Activated naive CD4-positive, alpha-beta T cell treated with anti-CD3 and anti-CD28 coated beads for 36 hours (primary cell): ENCODE data around the gene SYCE1. TPM values are rescaled to one million over a fixed set of nuclear protein-coding genes. Genes with fewer than 3 reads are reported as not detected.
"Not testable (repeated sequence)": the region's sequence is repeated elsewhere in the genome, so short reads cannot be mapped to it uniquely, and the experiment has no call there.

Experiments used
- CTCF ChIA-PET: fragments of 350-600 bp; sonication (Branson Sonifier 250); formaldehyde crosslinking; loops from one replicate; lab custom pipeline; 2021; ENCODE audit warnings: antibody characterized with exemption; lab: Charles Lee
- DNase-seq: peaks from one replicate; pipeline ENCODE4 v3.0.0-alpha.2; 2020
- H3K27ac Mint-ChIP-seq: one replicate; pipeline ENCODE4 v1.8.0; 2021; ENCODE audit warnings: mild to moderate bottlenecking, mixed read lengths
- H3K27me3 Mint-ChIP-seq: one replicate; pipeline ENCODE4 v1.8.0; 2021; ENCODE audit warnings: low read depth, mixed read lengths
- H3K36me3 Mint-ChIP-seq: one replicate; pipeline ENCODE4 v1.8.0; 2021; ENCODE audit warnings: low read depth, mixed read lengths
- H3K4me1 Mint-ChIP-seq: one replicate; pipeline ENCODE4 v1.8.0; 2021; ENCODE audit warnings: low read depth, mixed read lengths
- H3K4me3 Mint-ChIP-seq: one replicate; pipeline ENCODE4 v1.8.0; 2021; ENCODE audit warnings: mild to moderate bottlenecking, moderate library complexity, mixed read lengths
- H3K9me3 Mint-ChIP-seq: one replicate; pipeline ENCODE4 v1.8.0; 2021; ENCODE audit warnings: mixed read lengths
- intact Hi-C: fragments of 100-400 bp; cut with micrococcal nuclease; formaldehyde crosslinking; loops from one replicate; pipeline ENCODE4 v1.15.1; 2023
- total RNA-seq, 2 experiments: library from RNA; stranded (reverse); gene quantifications; one replicate each; pipeline ENCODE4 v1.2.3, GENCODE V29; 2021

SYCE1 gene
- total RNA-seq, 2 experiments from 2014 or later = 0.17 TPM; not detected in 1

- H3K4me3 Mint-ChIP-seq = no peak within 1 kb of the TSS
- DNase-seq = no peak
- H3K36me3 Mint-ChIP-seq = no peaks in the 10 kb centered on the region
- H3K9me3 Mint-ChIP-seq = peaks cover 9% of the 10 kb centered on the region
- H3K4me1 Mint-ChIP-seq = peaks cover 18% of the 10 kb centered on the region
- intact Hi-C loops = no loop called here
- H3K27me3 Mint-ChIP-seq = peaks cover 44% of the 10 kb centered on the region
- no peak within 1 kb of the TSS for H3K27ac Mint-ChIP-seq
- CTCF ChIA-PET = no interaction called here
These were observed 38.3 kb downstream of the SYCE1 start, which contains the start of gene CYP2E1 for GRCh38 chr10:133526957-133527588. Gene CYP2E1 (plus strand): TSS chr10:133527363. CDS start chr10:133527396, 33 bp downstream.

DNA sequence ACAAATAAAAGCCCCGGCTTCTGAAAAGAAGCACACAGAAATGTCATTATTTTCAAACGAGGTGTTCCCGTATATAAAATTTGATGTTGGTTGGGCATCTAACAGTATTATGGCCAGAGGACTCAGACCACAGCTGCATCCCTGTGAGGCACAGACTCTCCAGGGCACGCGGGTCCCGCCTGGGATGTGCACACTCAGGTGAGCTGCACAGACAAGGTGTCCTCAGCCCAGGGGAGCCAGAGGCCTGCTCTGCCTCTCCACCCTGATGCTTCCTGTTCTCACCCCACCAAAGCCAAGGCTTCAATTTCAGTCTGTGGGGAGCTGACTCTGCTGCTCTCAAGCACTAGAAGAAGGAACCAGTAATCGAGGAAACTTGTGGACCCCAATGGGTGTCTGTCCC lies 39.9 kb downstream of the SYCE1 start:
- CTCF ChIA-PET = no interaction called here
- H3K4me3 Mint-ChIP-seq = no peak overlapping the region
- H3K27me3 Mint-ChIP-seq = peaks cover 35% of the 10 kb centered on the region
- H3K27ac Mint-ChIP-seq = no peak overlapping the region
- peaks cover 23% of the 10 kb centered on the region for H3K4me1 Mint-ChIP-seq
- no peak for DNase-seq
- no peaks in the 10 kb centered on the region for H3K36me3 Mint-ChIP-seq
- intact Hi-C loops = no loop called here
- H3K9me3 Mint-ChIP-seq = peaks cover 9% of the 10 kb centered on the region

DNA sequence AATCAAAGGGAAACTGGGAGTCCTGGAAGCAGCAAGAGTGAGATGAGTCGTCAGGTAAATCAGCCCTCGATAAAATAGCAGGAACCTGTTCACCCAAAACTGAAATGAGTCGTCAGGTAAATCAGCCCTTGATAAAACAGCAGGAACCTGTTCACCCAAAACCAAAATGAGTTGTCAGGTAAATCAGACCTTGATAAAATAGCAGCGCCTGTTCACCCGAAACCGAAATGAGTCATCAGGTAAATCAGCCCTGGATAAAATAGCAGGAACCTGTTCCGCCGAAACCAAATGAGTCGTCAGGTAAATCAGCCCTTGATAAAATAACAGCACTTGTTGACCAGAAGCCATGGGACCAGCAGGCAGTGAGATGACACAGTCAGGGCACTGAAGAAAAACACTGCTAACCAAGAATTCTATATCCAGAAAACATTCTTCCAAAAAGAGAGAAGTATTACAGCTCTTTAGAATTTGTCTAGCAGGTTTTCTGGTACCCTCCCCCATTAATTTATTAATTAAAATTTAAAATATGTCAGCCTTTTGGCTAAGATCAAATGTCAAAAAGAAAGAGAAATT lies 41.7 kb downstream of the SYCE1 start:
- H3K4me3 Mint-ChIP-seq = no peak overlapping the region
- intact Hi-C loops = no loop called here
- H3K27me3 Mint-ChIP-seq = peaks cover 19% of the 10 kb centered on the region
- no peak overlapping the region for H3K27ac Mint-ChIP-seq
- H3K36me3 Mint-ChIP-seq = no peaks in the 10 kb centered on the region
- peaks cover 9% of the 10 kb centered on the region for H3K4me1 Mint-ChIP-seq
- no peak for DNase-seq
- peaks cover 9% of the 10 kb centered on the region for H3K9me3 Mint-ChIP-seq
- CTCF ChIA-PET = no interaction called here

GRCh38 chr10:133520193-133520738 lies 45.1 kb downstream of the SYCE1 start:
- DNase-seq = peak; percentile 96
- H3K4me1 Mint-ChIP-seq = peaks cover 6% of the 10 kb centered on the region
- CTCF ChIA-PET = interaction anchor here (0.9 to 1.3 kb wide), 4 partner anchors 10 to 191 kb away, joined by 3 to 5 read pairs (median 4); no protein-coding TSS in a partner anchor
- no peaks in the 10 kb centered on the region for H3K36me3 Mint-ChIP-seq
- peak overlapping the region; percentile 73 for H3K4me3 Mint-ChIP-seq
- intact Hi-C loops = loop anchor here (1.0 to 2.0 kb wide), 3 partner anchors 83 to 191 kb away; no protein-coding TSS in a partner anchor
- no peaks in the 10 kb centered on the region for H3K27me3 Mint-ChIP-seq
- peaks cover 9% of the 10 kb centered on the region for H3K9me3 Mint-ChIP-seq
- H3K27ac Mint-ChIP-seq = peak overlapping the region; percentile 8

- CTCF ChIA-PET = interaction anchor here (0.6 to 1.4 kb wide), 6 partner anchors 9 to 211 kb away, joined by 3 to 5 read pairs (median 4); no protein-coding TSS in a partner anchor
- H3K27ac Mint-ChIP-seq, intact Hi-C loops, H3K4me1 Mint-ChIP-seq, H3K27me3 Mint-ChIP-seq, H3K9me3 Mint-ChIP-seq, DNase-seq, H3K4me3 Mint-ChIP-seq, H3K36me3 Mint-ChIP-seq: not testable (repeated sequence)
These were observed 46.9 kb downstream of the SYCE1 start for GRCh38 chr10:133518517-133518916.

- Mint-ChIP-seq H3K27me3 (no peaks in the 10 kb centered on the region), H3K4me1 (peaks cover 6% of the 10 kb centered on the region), H3K9me3 (no peaks in the 10 kb centered on the region), H3K27ac (no peak overlapping the region), H3K4me3 (no peak overlapping the region), H3K36me3 (no peaks in the 10 kb centered on the region)
- no peak for DNase-seq
- intact Hi-C loops = no loop called here
- CTCF ChIA-PET = interaction anchor here (0.8 to 1.1 kb wide), 2 partner anchors 13 to 79 kb away, joined by 3 read pairs; no protein-coding TSS in a partner anchor
These were observed 49.3 kb downstream of the SYCE1 start for GRCh38 chr10:133516057-133516456.

- Mint-ChIP-seq H3K36me3 (no peaks in the 10 kb centered on the region), H3K4me3 (no peak overlapping the region), H3K4me1 (peaks cover 1% of the 10 kb centered on the region), H3K27ac (no peak overlapping the region), H3K9me3 (no peaks in the 10 kb centered on the region), H3K27me3 (no peaks in the 10 kb centered on the region)
- DNase-seq = no peak
- CTCF ChIA-PET = interaction anchor here (1.1 kb wide), 1 partner anchor 78 kb away, joined by 3 read pairs; no protein-coding TSS in a partner anchor
- intact Hi-C loops = no loop called here
These were observed 49.9 kb downstream of the SYCE1 start for GRCh38 chr10:133515471-133515870.

DNA sequence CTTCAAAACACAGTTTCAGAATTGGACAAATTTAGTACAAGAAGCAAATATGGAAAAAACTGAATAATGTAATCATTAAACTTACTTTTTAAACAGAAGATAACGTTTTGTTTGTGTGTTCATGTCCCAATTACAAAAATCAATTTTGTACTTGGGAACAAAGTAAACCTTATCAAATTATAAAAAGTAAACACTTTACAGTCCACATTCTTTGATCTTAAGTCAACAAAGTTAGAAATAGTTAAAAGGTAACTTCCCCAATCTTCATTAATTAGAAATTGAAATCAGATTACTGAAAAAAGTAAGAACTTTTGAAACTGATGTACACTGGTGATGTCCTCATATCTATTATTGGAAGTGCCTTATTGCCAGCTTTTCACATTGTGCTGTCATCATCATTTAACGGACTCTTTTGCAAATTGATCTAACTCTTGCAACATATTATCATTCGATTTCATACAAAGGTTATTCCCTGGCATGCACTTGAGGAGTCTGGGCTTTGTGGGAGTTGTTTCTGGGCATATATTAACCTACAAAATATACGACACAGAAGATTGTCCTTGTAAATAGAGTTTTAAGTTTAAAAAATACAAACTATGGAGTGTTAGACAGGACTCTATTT lies 53.4 kb downstream of the SYCE1 start:
- intact Hi-C loops = no loop called here
- Mint-ChIP-seq H3K27me3 (peaks cover 2% of the 10 kb centered on the region), H3K9me3 (peaks cover 5% of the 10 kb centered on the region), H3K4me3 (no peak overlapping the region), H3K36me3 (peaks cover 7% of the 10 kb centered on the region), H3K4me1 (no peaks in the 10 kb centered on the region), H3K27ac (no peak overlapping the region)
- CTCF ChIA-PET = no interaction called here
- no peak for DNase-seq

GRCh38 chr10:133511408-133511807 lies 54.0 kb downstream of the SYCE1 start:
- H3K4me3 Mint-ChIP-seq = no peak overlapping the region
- peaks cover 5% of the 10 kb centered on the region for H3K9me3 Mint-ChIP-seq
- DNase-seq = no peak
- no peaks in the 10 kb centered on the region for H3K4me1 Mint-ChIP-seq
- no peak overlapping the region for H3K27ac Mint-ChIP-seq
- CTCF ChIA-PET = no interaction called here
- H3K36me3 Mint-ChIP-seq = peaks cover 7% of the 10 kb centered on the region
- peaks cover 2% of the 10 kb centered on the region for H3K27me3 Mint-ChIP-seq
- intact Hi-C loops = no loop called here

DNA sequence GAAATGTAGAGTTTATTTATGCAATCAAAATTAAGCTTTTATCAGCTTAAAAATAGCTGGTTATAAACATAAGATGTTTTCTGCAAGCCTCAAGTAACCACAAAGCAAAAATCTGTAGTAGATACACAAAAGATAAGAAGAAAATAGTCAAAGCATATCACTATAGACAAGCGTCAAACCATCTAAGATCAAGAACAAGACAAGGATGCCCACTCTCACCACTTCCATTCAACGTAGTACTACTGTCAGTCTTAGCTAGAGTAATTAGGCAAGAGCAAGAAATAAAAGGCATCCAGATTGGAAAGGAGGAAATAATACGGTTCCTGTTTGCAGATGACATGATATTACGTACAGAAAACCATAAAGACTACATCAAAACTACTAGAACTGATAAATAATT lies 55.7 kb downstream of the SYCE1 start:
- H3K36me3 Mint-ChIP-seq = peaks cover 9% of the 10 kb centered on the region
- no peak overlapping the region for H3K27ac Mint-ChIP-seq
- no peak overlapping the region for H3K4me3 Mint-ChIP-seq
- intact Hi-C loops = no loop called here
- CTCF ChIA-PET = interaction anchor here (1.1 to 1.8 kb wide), 3 partner anchors 9 to 12 kb away, joined by 4 to 5 read pairs (median 4); no protein-coding TSS in a partner anchor
- peaks cover 2% of the 10 kb centered on the region for H3K27me3 Mint-ChIP-seq
- no peaks in the 10 kb centered on the region for H3K4me1 Mint-ChIP-seq
- DNase-seq = no peak
- peaks cover 5% of the 10 kb centered on the region for H3K9me3 Mint-ChIP-seq
